Activated T-cell treated with anti-CD3 and anti-CD28 coated beads, Interleukin-2, amount 50 U/mL, for 1 hour (primary cell): ENCODE data around the gene ETS1.
A peak's percentile ranks its signal among the peaks of the same experiment; 100 is the strongest.

Source experiments
- DNase-seq: peaks from one replicate; pipeline ENCODE4 v3.0.0-alpha.2; 2020

ETS1 gene

DNA sequence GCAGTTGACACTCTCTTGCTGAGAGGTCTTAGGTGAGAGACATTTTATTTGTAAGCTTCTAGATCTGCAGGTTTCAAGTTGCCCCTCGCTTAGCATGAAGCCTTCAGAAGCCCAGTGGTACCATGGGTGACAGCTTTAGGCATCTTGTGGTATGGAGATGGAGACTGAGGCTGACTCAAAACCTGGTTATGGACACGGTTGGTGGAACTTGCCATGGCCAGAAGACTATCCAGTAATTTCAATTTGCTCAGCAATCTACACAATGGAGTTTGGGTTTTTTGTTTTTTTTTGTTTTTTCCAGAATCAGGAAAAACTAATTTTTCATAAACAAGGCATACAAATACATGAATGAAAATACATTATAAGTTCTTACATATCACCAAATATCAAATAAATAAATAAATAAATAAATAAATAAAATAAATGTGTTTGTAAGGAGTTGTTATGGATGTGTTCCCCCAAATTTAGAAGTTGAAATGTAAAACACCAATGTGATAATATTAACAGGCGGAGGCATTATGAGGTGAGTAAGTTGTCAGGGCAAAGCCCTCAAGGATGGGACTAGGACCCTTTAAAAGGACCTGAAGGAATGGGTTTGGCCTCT lies 22.6 kb downstream of the ETS1 start:
- DNase-seq, result no peak

DNA sequence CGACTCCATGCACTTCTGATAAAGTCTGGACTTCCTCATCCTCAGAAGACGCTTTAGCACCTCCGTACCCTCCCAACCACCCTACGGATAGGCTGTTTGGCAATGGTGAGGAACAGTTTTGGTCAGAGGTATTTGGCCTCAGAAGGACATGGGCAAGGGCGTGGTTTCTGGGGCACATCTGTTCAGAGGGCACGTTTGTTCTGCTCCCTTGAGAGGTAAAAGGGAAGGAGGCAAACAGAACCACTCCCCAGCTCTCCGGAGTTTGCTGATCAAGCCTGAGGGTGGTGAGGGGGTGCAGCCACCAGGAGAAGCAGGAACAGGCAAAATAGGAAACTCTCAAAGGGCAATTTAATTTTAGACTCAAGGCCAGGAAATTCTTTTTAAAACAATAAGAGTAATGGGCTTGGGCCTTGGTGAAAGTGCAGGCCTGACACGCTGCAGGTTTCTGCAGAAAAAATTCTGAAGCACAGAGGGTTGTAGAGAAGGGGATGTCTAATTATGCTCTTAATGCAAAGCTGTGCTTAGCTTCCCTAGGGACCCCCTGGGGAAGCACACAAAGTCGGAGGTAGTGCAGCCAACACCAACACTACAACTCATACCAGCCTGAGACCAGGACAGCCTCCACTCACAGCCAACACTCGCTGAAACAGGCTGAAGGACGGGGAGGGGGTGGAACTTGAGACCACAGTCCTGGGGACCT lies 23.3 kb downstream of the ETS1 start:
- no peak for DNase-seq

GRCh38 chr11:128563308-128563707 lies 24.1 kb downstream of the ETS1 start:
- DNase-seq, result no peak

GRCh38 chr11:128559496-128560103 lies 27.8 kb downstream of the ETS1 start:
- DNase-seq, result no peak

DNA sequence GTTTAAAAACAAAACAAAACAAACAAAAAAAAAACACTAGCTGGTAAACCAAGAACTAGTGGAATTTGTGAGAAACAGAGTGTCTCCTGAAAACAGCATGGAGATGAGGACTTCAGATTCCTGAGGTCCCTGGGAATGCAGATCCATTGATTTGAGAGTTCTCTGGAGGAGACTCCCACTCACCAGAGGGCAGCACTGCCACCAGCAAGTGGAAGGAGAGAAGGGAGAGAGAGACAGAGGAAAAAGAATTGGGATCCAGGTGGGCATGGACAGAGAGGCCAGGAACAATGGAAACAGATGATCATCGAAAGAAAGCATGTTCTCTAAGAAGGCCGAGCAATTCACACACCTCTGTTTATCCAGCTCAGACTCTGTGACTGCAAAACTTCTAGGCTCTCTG lies 31.8 kb downstream of the ETS1 start:
- DNase-seq, result no peak

GRCh38 chr11:128553662-128554362 lies 33.5 kb downstream of the ETS1 start:
- no peak for DNase-seq

DNA sequence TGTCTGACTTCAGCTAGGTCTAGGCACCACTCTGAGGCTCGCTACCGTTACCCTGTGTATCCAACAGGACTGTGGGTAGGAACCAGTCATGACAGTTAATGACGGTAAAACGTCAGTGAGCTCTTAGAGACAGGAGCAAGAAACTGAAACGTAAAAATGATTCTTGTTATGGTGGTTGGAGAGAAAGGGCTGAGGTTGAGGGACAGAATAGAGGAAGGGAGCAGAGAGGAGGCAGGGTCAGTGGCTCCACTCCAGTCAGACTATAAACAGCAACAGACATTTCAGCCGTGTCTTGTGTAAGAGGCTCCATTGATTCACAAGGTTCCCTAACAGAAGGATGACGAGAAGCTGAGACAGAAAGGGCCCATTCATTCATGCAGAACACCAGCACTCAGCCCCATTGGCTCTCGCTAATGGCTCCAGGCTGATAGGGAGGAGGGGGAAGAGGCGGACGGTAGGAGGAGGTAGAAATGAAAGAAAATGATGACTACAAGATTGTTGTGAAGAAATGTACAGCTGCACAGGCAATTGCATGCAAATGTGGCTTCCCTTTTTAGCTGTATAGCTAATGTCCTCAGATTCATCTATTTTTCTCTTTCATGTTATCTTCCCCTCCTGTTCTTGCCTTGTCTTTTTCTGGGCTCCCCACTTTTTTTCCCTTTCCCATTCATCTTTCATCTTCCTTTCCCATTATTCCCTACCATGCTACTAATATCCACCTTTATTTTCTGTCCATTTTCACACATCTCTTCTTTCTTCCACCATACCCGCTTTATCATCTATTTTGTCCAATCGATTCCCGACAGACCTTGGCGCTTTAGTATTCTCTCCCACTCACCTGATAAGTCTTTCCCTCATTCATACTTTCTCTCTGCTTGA lies 34.3 kb downstream of the ETS1 start:
- DNase-seq, result no peak

DNA sequence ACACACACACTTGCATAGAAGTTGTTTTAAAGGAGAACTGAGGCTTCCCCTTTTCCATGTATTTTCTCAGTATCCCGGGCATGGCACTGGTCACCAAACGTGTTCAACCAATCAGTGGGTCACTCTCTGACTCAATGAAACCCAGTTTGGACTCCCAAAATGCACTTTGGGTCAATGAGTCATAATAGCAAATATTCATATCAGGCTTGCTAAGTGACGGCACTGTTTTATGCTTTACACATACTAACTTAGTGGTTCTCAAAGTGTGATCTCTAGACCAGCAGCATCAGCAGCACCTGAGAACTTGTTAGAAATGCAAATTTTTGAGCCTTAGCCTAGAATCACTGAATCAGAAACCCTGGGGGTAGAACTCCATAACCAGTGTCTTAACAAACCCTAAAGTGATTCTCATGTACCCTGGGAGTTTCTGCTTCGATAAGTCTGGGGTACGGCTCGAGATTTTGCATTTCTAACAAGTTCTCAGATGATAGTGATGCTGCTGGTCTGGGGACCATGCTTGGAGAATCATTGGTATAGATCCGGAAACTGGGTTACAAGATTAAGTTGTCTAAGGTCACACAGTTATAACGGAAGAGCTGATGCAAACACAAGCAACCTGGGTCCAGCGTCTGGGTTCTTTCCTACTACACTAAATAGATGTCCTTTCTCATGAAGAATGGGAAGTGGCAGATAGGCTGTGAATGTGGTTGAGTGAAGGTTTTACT lies 35.6 kb downstream of the ETS1 start:
- no peak for DNase-seq

GRCh38 chr11:128551058-128551457 lies 36.3 kb downstream of the ETS1 start:
- no peak for DNase-seq

DNA sequence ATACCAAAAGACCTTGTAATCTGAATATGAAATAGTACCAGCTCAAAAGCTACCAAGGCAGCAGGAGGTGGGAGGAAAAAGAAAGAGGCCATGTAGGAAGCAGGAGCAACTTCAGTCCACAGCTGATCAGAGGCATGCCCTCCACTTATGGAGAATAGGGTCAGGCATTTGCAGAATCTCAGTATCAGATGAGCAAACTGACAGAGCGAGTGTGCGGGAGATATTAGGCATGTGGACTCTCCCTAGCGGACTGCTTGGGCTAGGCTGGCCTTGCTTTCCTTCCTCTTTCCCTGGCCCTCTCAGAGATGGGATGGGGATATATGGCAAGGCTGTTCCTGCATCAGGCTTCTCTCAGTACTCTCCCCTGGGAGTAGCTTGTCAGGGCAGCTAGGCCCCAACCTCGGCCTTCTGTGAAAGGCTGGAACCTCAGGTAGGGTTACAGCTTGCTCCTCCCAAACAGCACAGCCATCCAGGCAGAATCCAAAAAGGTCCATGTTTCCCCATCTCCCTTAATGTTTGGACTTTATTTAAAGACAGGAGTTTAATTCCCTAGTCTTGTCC lies 37.0 kb downstream of the ETS1 start:
- DNase-seq, result no peak

DNA sequence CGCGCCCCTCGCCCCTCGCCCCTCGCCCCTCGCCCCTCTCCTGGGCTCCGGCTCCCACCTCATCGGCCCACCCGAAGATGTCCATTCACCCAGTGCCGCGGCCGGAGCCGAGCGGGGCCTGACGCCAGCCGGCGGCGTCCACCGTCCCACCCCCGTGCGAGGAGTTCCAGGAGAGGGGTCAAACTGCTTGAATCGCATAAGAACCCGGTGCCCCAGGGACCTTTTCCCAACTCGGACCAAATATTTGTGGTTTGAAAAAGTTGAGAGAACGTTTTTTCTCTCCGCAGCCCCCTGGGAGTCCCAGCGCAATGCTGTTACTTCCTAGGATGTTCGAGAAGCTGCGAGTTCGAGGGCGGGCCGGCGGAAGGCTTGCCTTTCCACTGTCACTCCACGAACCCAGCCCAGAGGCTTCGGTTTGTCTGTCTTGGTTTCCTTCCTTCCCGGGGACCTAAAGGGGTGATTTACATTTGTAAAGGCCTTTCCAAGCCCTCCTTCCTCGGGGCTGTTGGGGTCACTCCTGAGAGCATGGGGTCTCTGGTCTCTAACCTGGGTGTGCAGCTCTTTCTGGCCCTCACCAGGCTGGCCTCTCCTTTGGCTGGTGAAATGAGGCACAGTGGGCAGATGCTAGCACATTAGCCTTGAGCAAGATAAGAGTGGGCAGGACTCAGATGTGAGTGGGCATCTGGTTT lies 38.0 kb downstream of the ETS1 start:
- no peak for DNase-seq

DNA sequence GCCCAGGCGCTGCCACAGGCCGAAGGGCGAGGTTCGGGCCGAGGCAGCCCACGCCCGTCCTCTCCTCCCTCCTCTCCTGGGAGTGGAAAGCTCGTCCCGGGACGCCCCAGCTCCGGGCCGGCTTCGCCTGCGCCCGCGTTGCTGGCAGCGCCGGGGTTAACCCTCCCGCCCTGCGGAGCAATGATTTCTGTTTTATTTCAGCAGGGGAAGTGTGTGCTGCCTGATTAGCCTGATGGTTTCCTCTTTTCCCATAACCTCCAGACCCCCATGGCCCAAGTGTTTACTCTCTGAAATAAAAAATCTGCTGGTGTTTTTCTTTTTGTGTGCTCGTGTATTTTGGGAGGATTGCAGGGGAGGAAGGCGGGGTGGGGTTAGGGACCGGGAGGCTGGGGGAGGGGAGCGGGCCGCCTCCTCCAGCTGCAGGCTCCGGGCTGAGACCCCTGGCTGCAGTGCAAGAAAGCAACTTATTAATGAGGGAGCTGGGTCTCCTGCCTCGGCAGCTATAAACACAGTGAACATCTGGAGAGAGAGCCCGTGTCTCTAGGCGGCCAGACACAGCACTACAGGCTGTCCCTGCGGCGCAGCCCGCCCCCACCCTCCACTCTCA lies 38.6 kb downstream of the ETS1 start:
- peak; percentile 53 for DNase-seq

DNA sequence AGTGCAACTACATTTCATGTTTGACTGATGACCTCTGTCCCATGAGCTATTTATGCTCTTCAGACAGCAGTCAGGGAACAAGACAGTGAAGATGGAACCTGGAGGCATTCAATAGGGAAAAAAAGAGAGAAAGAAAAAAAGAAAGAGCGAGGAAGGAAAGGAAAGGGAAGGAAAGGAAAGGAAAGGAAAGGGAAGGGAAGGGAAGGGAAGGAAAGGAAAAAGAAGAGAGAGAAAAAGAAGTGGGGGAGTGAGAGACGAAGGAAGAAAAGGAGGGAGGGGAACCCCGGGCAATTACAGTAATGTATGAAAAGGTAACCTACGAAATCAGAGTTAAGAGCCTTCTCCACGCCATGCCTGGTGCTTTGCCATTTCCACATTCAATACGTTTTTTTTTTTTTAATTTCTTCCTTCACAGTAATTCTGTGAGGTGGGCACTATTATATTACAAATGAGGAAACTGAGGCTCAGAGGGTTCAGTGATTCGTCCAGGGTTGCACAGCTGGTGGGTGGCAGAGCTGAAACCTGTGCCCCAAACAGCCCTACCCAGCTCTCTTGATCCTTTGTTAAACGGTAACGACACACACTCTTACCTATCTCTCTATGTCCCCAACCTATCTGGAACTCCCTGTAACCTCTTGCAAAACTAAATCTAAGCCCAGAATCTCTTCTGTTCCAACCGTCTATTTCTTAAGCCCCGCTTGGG lies 39.3 kb downstream of the ETS1 start:
- DNase-seq, result no peak

DNA sequence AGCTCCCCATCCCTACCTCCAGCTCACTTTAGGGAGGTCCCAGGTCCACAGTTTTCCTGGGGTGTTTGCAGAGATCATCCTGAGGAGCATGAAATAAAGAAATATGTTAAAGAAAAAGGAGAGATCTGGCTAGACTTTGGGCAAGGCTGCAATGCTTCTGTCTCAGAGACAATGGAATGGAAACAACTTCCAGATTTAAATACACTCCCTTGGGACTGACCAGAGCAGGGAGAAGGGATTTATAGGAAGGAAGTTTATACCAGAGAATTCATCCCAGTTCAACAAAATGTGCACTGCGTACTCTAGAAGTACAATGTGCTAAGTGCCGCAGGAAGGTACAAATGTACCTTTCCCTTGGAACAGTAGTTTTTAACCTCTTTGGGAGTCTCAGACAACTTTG lies 40.4 kb downstream of the ETS1 start:
- no peak for DNase-seq

GRCh38 chr11:128544471-128545051 lies 42.8 kb downstream of the ETS1 start:
- DNase-seq, result no peak

- no peak for DNase-seq
These were observed 46.9 kb downstream of the ETS1 start for GRCh38 chr11:128540469-128540868.

- no peak for DNase-seq
These were observed 50.9 kb downstream of the ETS1 start for GRCh38 chr11:128536506-128536905.

GRCh38 chr11:128535468-128536457 lies 51.6 kb downstream of the ETS1 start:
- DNase-seq, result no peak
